HG02588 (cell line): ENCODE measurements around the gene TMEM98.
"Not testable (repeated sequence)": the region's sequence is repeated elsewhere in the genome, so short reads cannot be mapped to it uniquely, and the experiment has no call there.

Source experiments
- ATAC-seq: cut with Tn5 transposase; IDR thresholded peaks from one replicate; pipeline ENCODE4 v1.9.1; 2021; ENCODE audit warnings: mild to moderate bottlenecking, moderate library complexity; ENCODE audit not compliant: unreplicated experiment

The TMEM98 gene

DNA sequence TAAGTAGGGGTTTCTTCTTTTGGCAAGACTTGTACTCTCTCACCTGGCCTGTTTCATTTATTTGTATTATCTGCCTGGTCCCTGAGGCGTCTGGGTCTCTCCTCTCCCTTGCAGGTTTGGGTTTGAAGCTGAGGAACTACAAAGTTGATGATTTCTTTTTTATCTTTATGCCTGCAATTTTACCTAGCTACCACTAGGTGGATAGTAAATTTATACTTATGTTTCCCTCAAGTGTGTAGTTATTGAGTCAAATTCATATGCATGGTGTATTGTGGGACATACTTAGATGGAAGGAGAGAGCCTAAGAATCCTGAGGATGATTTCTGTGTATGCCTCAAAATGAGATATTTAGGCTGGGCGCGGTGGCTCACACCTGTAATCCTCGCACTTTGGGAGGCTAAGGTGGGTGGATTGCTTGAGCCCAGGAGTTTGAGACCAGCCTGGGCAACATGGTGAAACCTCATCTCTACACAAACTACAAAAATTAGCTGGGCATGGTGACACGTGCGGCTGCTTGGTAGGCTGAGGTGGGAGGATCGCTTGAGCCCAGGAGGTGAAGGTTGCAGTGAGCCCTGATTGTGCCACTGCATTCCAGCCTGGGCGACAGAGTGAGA, 13.6 kb downstream of the TMEM98 start:
- no peak for ATAC-seq

DNA sequence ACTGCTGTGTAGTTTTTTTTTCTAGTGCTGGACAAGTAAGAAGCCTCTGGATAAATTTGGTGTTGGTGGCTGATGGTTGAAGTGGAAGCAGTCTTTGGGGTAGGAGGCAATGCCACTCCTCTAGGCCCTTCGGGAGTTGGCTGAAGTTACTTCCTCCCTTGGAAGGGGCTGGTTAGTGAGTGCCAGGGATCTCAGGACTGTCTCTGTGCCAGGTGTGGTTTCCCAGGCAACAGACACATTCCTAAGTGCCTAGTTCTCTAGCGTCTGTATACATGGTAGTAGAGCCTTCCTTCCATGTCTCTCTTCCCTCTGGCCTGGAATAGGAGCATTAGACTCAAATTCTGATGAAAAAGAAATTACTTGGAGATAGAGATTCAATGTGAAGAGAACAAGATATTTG, 15.3 kb downstream of the TMEM98 start:
- ATAC-seq: no peak

DNA sequence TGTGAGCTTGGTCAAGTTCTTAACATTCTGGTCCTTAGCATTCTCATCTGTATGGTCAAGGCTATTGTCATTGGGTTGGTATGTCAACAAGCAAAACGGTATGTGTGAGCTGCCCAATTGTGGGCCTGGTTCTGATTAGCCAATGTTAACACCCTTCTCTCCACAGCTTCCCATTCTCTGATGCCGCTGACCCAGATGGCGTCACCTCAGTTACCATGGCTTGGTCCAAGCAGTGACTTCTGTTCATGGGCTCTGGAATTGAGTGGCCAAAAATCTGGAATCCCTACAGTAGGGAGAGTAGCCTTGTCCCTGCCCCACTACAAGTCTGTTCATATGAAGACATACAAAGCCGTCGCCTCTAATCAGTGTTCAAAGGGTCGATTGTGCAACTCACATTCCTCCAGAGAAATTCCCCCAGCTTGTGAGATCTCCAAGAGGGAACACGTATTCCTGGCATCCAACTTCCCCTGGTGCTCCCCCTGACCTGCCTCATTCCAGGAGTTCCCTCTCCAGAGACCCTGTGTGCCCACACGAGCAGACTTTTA, 15.8 kb downstream of the TMEM98 start:
- no peak for ATAC-seq

DNA sequence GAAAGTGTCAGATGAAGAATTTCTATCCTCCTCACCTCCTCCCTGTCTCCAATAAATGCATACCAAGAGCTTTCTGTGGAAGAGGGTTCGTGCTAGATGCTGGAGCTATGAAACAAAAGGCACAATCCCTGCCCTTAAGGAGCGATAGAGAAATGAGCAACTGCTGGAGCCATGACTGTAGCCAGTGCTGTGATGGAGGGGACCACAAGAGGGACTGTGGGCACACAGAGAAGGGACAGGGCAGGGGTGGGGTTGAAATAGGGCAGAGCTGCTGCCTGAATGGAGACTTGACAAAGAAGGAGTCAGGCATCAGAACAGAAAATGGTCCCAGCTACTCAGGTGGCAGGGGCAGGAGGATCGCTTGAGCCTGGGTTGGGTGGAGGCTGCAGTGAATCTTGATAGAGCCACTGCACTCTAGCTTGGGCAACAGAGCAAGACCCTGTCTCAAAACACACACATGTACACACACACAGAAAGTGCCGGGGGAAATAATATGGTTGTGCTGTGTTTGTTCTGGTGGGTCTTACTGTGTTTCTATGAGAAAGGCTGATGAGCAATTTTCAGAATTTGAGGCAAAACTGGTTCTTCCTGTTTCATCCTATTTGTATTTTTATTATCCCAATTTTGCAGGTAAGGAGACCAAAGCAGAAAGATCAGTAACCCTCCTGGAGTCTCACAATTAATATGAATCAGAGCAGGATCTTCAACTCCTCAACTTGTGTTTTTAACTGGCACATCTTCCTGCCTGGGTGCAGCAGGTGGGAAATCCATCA, 16.5 kb downstream of the TMEM98 start:
- ATAC-seq: no peak

DNA sequence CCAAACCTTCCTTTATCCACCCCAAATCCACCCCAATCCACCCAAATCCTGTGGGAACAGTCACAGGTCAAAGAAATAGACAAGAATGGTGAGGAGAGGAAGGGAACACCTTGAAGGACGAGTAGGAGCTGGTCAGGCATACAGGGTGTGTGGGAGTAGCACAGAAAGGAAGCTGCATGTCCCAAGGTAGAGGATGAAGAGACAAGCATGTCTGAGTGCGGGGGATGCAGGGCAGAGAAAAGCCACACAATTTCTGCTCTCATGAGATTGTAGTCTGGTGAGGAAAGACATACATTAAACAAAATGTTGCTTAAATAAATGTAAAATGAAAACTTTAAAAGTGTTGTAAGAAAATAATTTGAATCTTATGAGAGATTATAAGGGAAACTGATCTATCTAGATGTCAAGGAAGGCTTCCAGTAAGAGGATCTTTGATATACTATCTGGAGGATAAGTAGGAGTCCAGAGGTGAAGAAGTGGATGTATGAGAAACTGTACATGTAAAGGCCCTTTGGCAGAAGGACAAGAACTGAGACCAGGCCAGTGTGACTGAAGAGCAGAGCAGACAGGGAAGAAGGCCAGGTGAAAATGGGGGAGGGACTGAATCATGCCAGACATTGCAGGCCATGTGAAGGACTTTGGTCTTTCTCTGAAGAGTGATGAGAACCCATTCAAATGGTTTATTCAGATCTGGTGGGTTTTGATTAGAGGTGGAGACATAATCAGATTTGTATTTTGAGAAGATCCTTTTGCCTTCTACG, 18.6 kb downstream of the TMEM98 start:
- ATAC-seq: no peak

DNA sequence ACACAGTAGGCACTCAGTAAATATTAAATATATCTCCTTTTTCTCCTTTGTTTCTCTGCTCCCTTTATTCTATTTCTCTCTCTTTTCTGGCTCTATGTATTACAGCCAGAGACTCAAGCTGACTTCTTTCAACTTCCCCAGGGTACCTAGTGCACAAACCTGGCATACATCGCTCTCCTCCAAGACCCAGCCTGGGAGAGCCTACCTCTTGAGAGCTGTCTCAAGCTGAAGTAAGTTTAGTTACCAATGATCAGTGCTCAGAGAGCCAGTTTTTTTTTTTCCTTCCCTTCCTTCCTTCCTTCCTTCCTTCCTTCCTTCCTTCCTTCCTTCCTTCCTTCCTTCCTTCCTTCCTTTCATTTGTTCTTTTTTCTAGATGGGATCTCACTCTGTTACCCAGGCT, 19.8 kb downstream of the TMEM98 start:
- no peak for ATAC-seq

DNA sequence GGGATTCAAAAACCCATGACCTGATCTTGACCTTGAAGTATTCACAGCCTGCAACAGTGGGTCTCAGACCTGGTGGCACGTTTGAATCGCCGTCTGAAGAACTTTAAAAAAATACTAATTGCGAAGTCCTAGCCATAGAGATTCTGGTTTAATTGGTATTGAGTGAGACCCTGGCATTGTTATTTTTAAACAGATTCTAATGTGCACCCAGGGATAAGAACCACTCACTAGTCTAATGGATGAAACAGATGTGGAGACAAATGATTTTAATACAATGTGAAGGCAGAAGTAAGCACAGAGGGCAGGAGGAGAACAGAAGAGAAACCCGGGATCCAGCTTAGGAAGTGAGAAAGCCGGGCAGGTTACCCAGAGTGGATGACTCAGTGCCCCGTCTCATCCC, 21.2 kb downstream of the TMEM98 start:
- ATAC-seq: no peak

DNA sequence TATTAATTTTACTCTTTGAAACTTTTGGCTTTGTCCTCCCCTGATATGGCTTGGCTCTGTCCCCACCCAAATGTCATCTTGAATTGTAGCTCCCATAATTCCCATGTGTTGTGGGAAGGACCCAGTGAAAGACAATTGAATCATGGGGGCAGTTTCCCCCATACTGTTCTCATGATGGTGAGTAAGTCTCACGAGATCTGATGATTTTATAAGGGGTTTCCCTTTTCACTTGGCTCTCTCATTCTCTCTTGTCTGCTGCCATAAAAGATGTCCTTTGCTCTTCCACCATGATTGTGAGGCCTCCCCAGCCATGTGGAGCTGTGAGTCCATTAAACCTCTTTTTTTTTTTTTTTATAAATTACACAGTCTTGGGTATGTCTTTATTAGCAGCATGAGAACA, 24.5 kb downstream of the TMEM98 start:
- not testable (repeated sequence) for ATAC-seq

DNA sequence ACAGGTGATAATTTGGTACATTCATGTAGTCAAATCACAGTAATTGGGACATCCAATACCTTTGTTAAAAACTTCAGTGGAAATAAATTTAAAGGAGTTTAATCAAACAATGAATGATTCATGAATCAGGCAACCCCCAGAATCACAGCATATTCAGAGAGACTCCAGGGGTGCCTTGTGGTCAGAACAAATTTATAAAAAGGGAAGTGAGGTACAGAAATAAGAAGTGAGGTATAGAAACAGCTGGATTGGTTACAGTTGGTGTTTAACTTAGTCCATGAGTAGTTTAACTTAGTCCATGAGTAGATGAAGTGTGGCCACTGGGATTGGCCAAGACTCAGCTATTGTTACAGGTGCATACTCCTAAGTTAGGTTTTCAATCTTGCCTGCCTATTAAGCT, 25.1 kb downstream of the TMEM98 start:
- ATAC-seq: no peak

DNA sequence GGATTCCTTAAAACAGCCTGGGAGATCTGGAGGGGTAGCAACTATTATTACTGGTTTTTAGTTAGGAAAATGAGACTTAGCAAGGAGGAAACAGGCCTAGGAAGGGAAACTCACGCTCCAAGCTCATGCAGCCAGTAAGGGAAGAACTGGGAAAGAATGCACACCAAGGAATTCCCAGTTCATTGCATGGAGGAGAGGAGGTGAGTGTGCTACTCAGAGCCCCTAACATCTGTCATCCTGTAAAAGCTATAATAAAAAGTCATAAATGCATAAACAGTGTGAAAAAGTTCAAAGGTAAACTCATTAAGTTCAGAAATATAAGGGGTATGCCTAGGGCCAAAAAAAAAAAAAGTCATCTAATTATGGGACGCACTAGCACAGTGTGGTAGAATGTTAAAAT, 25.9 kb downstream of the TMEM98 start:
- ATAC-seq: no peak

DNA sequence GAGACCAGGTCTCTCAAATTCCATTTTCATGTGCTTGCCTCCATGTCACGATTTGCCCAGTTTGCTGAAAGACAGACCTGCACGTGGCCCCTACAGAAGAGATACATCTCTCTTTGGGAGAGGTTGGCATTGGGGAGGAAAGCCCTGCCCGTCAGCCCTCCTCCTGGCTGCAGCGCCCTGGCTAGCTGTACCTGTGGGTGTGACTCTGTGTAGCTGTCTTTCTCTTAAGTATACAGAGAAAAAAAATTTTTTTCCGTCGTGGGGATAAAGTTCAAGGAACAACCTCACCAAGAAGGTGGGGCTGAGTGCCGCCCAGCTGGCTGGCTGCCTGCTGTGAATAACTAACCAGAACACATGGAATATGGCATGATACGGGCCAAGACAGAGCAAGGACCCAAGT, 26.5 kb downstream of the TMEM98 start:
- no peak for ATAC-seq

DNA sequence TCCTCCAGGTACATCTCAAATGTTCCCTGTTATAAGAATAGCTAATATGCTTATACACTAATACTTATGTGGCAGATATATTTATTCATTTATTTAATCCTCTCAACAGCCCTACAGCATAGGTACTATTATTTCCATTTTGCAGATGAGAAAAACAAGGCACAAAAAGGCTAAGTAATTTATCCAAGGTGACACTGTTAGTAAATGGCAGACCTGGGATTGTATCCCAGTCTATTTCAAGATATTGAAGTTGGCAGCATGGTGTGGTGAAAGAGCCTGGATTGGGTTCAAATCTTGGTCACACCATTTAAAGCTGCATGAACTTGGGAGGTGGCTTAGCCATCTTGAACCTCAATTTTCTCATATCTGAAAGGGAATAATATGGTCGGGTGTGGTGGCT, 27.2 kb downstream of the TMEM98 start:
- ATAC-seq: no peak

DNA sequence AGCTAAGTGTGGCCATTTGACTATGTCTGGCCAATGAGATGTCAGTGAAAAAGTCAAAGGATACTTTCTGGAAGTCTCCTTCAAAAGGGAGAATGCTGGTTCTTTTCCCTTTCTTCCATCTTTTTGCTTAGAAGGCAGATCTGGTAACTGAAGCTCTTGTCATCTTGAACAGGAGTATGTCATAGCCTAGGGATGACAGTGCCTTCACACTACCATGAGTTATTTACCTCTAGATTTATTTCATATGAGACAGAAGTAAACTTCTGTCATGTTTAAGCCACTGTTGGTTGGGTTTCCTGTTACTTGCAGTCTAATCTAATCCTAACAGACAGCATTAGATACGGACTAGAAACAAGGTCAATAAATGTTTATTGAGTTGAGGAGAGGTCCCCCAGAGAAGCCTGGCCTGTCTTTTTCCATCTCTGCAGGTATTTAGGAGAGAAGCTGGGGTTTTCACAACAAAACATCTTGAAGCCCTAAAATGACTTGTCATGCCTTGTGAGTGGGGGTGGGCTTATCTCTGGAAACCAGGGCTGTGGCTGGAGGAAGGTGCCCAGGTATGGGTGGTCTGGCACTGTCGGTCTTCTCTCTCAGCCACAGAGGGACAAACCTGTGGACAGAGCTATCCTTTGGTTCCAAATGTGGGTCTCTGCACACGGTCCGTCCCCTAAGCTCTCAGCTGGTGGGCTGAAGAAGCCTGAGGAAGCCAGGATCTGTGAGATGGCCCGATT, 28.5 kb downstream of the TMEM98 start:
- no peak for ATAC-seq

DNA sequence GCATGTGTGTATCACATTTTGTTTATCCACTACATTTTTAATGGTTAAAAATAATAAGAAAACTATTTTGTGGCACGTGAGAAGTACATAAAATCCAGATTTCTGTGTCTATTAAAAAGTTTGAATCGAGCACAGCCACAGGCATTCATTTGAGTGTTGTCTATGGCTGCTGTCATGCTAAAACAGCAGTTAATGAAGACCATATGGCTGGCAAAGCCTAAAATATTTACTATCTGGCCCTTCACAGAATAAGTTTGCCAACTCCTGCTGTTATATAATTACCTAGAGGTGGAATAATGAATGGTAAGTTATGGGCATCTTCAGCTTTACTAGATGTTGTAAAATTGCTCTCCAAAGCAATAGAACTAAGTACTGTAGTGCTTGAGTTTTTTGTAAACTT, 30.5 kb downstream of the TMEM98 start:
- ATAC-seq: no peak

DNA sequence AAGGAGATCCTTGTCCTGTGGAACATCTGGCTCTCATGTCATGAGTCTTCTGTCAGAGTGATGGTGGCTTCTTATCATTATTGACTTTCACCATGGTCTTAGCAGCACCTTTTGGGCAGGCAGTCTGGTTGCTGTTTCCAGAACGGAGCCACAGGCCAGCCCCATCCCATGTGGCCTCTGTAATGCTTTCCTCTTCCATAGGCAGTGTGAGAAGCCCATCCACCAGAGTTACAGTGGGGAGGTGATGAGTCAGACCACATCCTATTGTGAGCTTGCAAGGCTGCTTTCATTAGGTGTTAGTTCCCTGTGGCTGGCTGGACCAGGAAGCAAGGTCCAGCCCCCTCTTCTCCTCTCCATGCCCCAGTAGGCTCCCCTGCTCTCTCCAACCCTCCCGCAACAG, 32.9 kb downstream of the TMEM98 start:
- ATAC-seq: no peak

DNA sequence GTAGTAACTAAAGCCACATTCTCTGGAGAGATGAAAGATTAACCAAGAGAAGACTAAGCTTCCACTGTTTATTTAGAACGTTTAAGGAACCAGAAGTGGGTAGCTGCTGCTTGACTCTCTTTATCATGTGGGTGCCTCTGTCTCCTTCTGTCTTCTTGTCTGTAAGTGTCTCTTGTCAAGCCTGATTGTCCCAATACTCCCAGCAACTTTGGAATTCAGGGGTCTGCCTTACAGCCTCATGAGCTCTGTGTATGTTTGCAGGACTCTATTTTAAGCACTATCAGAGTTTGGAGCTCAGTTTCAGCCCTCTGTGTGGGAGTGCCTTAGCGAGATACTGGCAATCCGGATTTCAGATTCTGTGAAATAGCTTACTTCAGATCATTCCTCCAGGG, 34.4 kb downstream of the TMEM98 start:
- no peak for ATAC-seq

DNA sequence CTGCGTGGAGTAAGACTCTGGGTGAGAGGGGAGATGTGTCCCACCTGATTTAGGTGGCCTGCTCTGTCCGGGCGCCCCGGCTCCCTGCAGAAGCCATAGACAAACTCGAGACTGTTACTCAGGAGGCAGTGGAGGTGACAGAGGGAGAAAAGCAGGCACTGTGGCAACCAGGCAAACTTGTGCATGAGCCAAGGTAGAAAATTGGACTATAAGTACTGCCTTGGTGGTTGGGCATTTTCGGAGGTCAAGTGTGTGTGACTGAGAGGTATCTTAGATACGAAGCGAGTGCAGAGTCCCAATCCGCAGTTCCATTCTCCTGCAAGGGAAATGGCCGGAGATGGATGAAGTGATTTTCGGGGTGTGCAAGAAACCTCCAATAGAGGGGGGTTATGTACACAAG, 36.6 kb downstream of the TMEM98 start:
- ATAC-seq: no peak

DNA sequence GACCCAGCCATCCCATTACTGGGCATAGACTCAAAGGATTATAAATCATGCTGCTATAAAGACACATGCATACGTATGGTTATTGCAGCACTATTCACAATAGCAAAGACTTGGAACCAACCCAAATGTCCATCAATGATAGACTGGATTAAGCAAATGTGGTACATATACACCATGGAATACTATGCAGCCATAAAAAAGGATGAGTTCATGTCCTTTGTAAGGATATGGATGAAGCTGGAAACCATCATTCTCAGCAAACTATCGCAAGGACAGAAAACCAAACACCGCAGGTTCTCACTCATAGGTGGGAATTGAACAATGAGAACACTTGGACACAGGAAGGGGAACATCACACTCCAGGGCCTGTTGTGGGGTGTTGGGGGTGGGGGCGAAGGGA, 41.3 kb downstream of the TMEM98 start:
- ATAC-seq: not testable (repeated sequence)

DNA sequence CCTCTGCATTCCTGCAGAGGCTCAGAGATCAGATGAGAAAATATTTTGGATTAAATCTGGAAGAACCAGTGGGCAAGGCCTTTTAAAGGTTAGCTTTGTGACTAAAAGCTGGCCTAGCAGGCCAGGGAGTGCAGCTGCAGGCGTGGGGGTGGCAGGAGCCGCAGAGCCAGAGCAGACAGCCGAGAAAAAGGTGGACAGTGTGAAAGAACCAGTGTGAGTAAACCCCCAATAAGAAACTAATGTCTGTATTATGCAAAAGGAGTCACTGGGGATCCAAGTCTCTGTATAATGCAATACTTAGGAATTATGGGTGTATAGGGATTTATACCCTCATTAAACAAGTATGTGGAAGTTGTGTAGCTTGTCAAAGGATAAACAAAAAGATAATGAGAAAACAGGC, 42.3 kb downstream of the TMEM98 start:
- no peak for ATAC-seq

DNA sequence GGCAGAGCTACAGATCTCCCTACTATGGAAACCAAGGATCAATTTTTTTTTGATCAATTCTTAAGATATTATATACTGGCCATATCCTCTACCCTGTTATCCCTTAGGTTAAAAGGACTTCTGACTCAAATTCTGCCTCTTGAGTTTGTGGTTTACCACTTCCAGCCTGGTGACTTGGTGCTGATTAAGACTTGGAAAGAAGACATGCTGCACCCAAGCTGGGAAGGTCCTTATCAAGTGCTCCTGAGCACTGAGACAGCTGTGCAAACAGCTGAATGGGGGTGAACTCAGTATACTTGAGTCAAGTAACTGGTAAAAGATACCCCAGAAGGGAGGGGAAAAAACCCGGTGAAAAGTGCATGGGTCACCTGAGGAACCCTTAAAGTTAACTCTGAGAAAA, 43.2 kb downstream of the TMEM98 start:
- no peak for ATAC-seq

DNA sequence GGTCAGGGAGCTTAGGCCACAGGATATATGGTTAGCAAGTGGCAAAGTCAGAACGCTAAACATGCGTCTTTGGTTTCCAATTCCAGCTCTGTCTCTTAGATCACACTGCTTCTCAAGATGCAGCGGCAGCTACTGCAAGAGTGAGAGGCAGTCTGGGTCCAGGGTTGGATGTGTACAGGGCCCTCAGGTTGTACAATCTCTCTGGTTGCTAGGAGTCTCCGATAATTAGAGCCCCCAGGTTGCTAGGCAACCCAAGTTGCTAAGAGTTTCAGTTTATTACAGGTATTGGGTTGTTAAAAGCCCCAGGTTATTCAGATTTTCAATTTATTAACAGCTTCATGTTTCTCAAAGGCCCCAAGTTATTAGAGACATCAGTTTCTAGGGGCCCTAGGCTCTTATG, 48.2 kb downstream of the TMEM98 start:
- no peak for ATAC-seq
